ENCODE measurements around the gene SMTNL1.

DNA sequence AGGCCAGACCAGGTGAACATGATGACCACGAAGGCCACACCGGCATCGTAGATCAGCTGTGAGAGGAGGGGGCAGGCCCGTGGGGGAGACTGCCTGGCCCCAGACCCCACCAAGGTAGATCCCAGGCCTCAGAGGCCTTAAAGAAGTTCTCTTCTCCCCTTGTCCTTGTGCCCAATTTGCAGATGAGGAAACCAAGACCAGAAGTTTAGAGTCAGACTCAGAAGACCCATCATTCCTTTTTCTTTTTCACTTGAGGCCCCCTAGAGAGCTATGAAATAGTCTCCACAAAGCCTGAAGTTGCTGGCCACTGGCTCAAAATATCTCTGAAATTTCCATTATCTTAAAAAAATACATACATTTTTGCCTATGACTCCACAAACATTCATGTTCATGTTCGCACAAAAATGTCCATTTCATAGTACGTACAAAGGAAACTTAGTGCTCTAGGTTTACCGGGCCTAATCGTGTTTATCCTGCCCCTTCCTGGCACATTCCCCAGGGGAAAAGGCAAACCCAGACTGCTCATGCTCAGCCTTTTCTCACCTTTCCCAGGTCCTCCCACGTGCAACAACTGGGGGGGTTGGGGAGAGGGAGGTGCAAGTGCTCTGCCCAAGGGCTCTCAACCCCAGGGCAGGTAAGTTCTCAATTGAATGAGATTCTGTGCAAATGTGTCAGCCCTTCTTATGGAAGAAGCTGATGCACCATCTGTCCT, 41.1 kb upstream of the SMTNL1 start:
- TF ChIP-seq CTCF (IDR thresholded peaks at IDR 0.05 in 8 of 11, conservative IDR thresholded peaks at IDR 0.05 in 3 of 11), result no peak
- no peak for TF ChIP-seq POLR2A (IDR thresholded peaks at IDR 0.05)
